SU-DHL-6 (cell line): ENCODE data around the gene UNG.

Experiments
- H2AFZ ChIP-seq: fragments of 200-600 bp; sonication (generic); 2 replicates; pipeline ENCODE4 v1.6.1; 2014; ENCODE audit warnings: low read depth, mild to moderate bottlenecking, moderate library complexity, mixed read lengths, antibody characterized with exemption, low read length; ENCODE audit not compliant: severe bottlenecking
- H3F3A ChIP-seq: fragments of 200-600 bp; shearing (Covaris generic); 2 replicates; pipeline ENCODE4 v1.6.0; 2016; ENCODE audit warnings: antibody characterized with exemption, mild to moderate bottlenecking; ENCODE audit not compliant: insufficient read depth
- H3K27ac ChIP-seq: fragments of 200-600 bp; sonication (generic); 2 replicates; pipeline ENCODE4 v1.5.1; 2016; ENCODE audit warnings: low read depth, mild to moderate bottlenecking, low read length, moderate library complexity, mixed read lengths
- H3K27me3 ChIP-seq: fragments of 200-600 bp; sonication (generic), shearing (Covaris generic); 2 replicates; pipeline ENCODE4 v1.6.0; 2014; ENCODE audit warnings: mild to moderate bottlenecking, low read length
- H3K36me3 ChIP-seq: fragments of 200-600 bp; sonication (generic); 2 replicates; pipeline ENCODE4 v1.6.1; 2014; ENCODE audit warnings: mild to moderate bottlenecking, low read length, mixed read lengths
- H3K4me2 ChIP-seq: fragments of 300-600, 200-600 bp; shearing (Covaris generic), sonication (generic); 2 replicates; pipeline ENCODE4 v1.6.0; 2014; ENCODE audit warnings: low read length, low read depth, mild to moderate bottlenecking; ENCODE audit not compliant: poor library complexity, severe bottlenecking
- H3K4me3 ChIP-seq: fragments of 200-600 bp; sonication (generic); 2 replicates; pipeline ENCODE4 v1.5.1; 2014; ENCODE audit warnings: antibody characterized with exemption, low read length, mild to moderate bottlenecking, mixed read lengths; ENCODE audit not compliant: insufficient read depth, poor library complexity, severe bottlenecking
- H3K79me2 ChIP-seq: fragments of 200-600 bp; sonication (generic); 2 replicates; pipeline ENCODE4 v1.6.1; 2014; ENCODE audit warnings: mild to moderate bottlenecking, low read length, moderate library complexity; ENCODE audit not compliant: insufficient read depth
- H3K9ac ChIP-seq: fragments of 200-600 bp; sonication (generic); 2 replicates; pipeline ENCODE4 v1.7.0; 2014; ENCODE audit warnings: mild to moderate bottlenecking, low read length
- H3K9me2 ChIP-seq: fragments of 200-600 bp; sonication (generic); replicated peaks from 2 replicates; pipeline ENCODE4 v1.6.1; 2014; ENCODE audit warnings: low read length; ENCODE audit not compliant: insufficient read depth
- H3K9me3 ChIP-seq: fragments of 200-600 bp; sonication (generic); 2 replicates; pipeline ENCODE4 v1.6.1; 2014; ENCODE audit warnings: low read length, mixed read lengths; ENCODE audit not compliant: insufficient read depth
- H4K20me1 ChIP-seq: fragments of 200-600 bp; sonication (generic); 2 replicates; pipeline ENCODE4 v1.6.1; 2014; ENCODE audit warnings: low read depth, mild to moderate bottlenecking, antibody characterized with exemption, low read length, moderate library complexity, mixed read lengths
- EZH2phosphoT487 ChIP-seq: fragments of 200-600 bp; sonication (generic), shearing (Covaris generic); conservative IDR thresholded peaks from 2 replicates; pipeline ENCODE4 v1.6.1; 2018; ENCODE audit warnings: mild to moderate bottlenecking, antibody characterized with exemption, low read length, moderate library complexity, mixed read lengths
- TF ChIP-seq, protein P1 (sequence below): fragments of 200-600 bp; sonication (generic); IDR thresholded peaks from one replicate; pipeline ENCODE4 v1.5.1; 2017; ENCODE audit warnings: antibody characterized with exemption, mild to moderate bottlenecking, low read length, moderate library complexity; ENCODE audit not compliant: insufficient read depth, poor library complexity, severe bottlenecking

The UNG gene

DNA sequence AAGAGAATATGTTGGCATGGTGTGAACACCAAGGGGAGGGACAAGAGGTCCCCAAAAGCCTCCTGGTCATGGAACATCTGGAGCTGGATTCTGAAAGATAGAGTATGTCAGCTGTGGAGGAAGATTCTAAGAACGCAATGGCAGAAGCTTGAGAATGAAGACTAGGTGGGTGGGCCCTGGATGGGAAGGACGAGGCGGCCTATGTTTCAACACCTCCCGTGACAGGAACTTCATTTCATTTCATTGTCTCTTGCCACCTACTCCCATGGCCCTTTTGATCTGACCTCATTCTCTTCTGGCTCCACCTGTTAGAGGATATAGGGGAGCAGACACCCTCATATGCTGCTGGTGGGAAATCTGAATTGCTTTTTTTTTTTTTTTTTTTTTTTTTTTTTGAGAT lies 3.3 kb downstream of the UNG start:
- Histone ChIP-seq H3K4me2 (no peak overlapping the region), H3K4me3 (no peak overlapping the region), H3K27me3 (no peaks in the 10 kb centered on the region), H3F3A (0 out of 2 replicates have a peak, but pooled peaks cover under 1% of the 10 kb centered on the region), H3K9ac (no peak overlapping the region), H3K36me3 (peaks cover 13% of the 10 kb centered on the region; the same call in 1 of the 2 replicates), H3K9me3 (no peaks in the 10 kb centered on the region), H2AFZ (no peak overlapping the region), H3K9me2 (no peaks in the 10 kb centered on the region), H3K79me2 (peaks cover 9% of the 10 kb centered on the region; the same call in 1 of the 2 replicates), H4K20me1 (no peaks in the 10 kb centered on the region), H3K27ac (no peak overlapping the region)
- TF ChIP-seq, protein P1, sequence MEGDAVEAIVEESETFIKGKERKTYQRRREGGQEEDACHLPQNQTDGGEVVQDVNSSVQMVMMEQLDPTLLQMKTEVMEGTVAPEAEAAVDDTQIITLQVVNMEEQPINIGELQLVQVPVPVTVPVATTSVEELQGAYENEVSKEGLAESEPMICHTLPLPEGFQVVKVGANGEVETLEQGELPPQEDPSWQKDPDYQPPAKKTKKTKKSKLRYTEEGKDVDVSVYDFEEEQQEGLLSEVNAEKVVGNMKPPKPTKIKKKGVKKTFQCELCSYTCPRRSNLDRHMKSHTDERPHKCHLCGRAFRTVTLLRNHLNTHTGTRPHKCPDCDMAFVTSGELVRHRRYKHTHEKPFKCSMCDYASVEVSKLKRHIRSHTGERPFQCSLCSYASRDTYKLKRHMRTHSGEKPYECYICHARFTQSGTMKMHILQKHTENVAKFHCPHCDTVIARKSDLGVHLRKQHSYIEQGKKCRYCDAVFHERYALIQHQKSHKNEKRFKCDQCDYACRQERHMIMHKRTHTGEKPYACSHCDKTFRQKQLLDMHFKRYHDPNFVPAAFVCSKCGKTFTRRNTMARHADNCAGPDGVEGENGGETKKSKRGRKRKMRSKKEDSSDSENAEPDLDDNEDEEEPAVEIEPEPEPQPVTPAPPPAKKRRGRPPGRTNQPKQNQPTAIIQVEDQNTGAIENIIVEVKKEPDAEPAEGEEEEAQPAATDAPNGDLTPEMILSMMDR, result no peak
- no peak for TF ChIP-seq EZH2phosphoT487

DNA sequence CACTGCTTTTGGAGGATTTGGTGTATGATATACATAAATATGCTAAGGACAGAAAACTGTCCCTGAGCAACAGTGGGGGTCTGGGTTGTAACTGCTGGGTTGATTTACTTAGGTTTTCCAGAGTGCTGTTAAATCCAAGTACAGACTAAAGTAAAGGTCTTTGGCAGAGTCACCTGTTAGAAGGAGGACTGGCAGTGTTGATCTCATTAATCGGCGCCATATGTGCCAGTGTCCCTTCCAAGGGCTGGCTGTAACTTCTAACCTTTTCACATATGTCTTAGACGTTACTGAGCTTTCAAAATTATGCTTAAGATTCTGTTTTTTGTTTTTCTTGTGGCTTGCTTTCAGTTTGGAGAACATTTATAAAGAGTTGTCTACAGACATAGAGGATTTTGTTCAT lies 5.1 kb downstream of the UNG start:
- Histone ChIP-seq H3K79me2 (peaks cover 9% of the 10 kb centered on the region; the same call in 1 of the 2 replicates), H3K4me3 (no peak overlapping the region), H3F3A (no peaks in the 10 kb centered on the region), H3K9ac (no peak overlapping the region), H3K9me3 (no peaks in the 10 kb centered on the region), H2AFZ (no peak overlapping the region), H3K36me3 (peaks cover 13% of the 10 kb centered on the region; the same call in 1 of the 2 replicates), H3K9me2 (no peaks in the 10 kb centered on the region), H3K27me3 (no peaks in the 10 kb centered on the region), H4K20me1 (no peaks in the 10 kb centered on the region), H3K4me2 (no peak overlapping the region), H3K27ac (no peak overlapping the region)
- TF ChIP-seq EZH2phosphoT487, result no peak
- TF ChIP-seq, protein P1, result no peak

DNA sequence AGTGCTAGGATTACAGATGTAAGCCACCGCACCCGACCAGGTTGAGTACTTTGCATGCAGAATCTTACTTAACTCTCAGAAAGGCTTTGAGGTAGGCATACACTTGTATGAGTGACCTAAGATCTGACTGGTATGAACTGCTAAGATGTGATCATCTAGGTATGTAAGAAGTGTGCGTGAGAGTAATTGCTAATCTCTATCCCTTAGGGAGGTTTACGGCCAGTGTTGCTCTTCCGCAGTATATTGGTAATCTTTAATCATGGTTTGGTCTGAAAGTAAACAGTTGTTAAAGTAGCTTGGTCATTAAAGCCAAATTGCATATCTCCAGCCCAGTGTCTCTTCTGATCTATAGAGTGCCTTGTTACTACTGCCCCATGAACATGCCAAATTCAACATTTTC lies 7.8 kb downstream of the UNG start:
- Histone ChIP-seq H2AFZ (no peak overlapping the region), H3K4me3 (no peak overlapping the region), H3K79me2 (no peaks in the 10 kb centered on the region; the same call in 1 of the 2 replicates), H3K9me3 (no peaks in the 10 kb centered on the region), H3K27ac (no peak overlapping the region), H3K27me3 (no peaks in the 10 kb centered on the region), H3K36me3 (peaks cover 10% of the 10 kb centered on the region; the same call in 1 of the 2 replicates), H4K20me1 (no peaks in the 10 kb centered on the region), H3K9ac (no peak overlapping the region), H3K4me2 (no peak overlapping the region), H3K9me2 (no peaks in the 10 kb centered on the region), H3F3A (0 out of 2 replicates have a peak, but pooled peaks cover 3% of the 10 kb centered on the region)
- TF ChIP-seq, protein P1, result no peak
- no peak for TF ChIP-seq EZH2phosphoT487
